SK-N-SH (cell line): ENCODE measurements around the gene SFTPB. TPM values are rescaled to one million over a fixed set of nuclear protein-coding genes. Genes with fewer than 3 reads are reported as not detected.
"Not testable (repeated sequence)": the region's sequence is repeated elsewhere in the genome, so short reads cannot be mapped to it uniquely, and the experiment has no call there.

Experiments
- CTCF ChIA-PET: fragments of 300-600, 350-600 bp; formaldehyde crosslinking; extraction: SDS; loops from one replicate; lab custom pipeline; 2021; lab: Yijun Ruan, JAX
- POLR2A ChIA-PET: fragments of 350-600 bp; sonication (Branson Sonifier 250); formaldehyde crosslinking; extraction: SDS; loops from one replicate; lab custom pipeline; 2020; ENCODE audit warnings: antibody characterized with exemption, inconsistent platforms; lab: Yijun Ruan, JAX
- DNase-seq: peaks from one replicate; pipeline ENCODE4 v3.0.0; 2012
- H2AFZ ChIP-seq: fragments of 200-600 bp; sonication (generic); 2 replicates; pipeline ENCODE4 v1.8.1; 2016; ENCODE audit warnings: antibody characterized with exemption, mild to moderate bottlenecking, low read depth
- H3F3A ChIP-seq: fragments of 200-600 bp; sonication (generic); replicated peaks from 2 replicates; pipeline ENCODE3; 2016; ENCODE audit warnings: antibody characterized with exemption, mild to moderate bottlenecking; ENCODE audit not compliant: insufficient read depth
- H3K27ac ChIP-seq, 2 experiments: fragments of 200-500 bp in 1 of 2; fragments of 200-600 bp in 1 of 2; sonication (Bioruptor generic) in 1 of 2; sonication (generic), shearing (Covaris generic) in 1 of 2; 2 replicates each; pipeline versions ENCODE4 v1.5.1 to v1.6.1; 2014 to 2016; ENCODE audit warnings: low read depth in 2 of 2, inconsistent platforms in 1 of 2, low read length in 1 of 2, mild to moderate bottlenecking in 1 of 2, mixed read lengths in 1 of 2
- H3K27me3 ChIP-seq: fragments of 200-600 bp; sonication (generic), shearing (Covaris generic); 2 replicates; pipeline ENCODE4 v1.6.1; 2016; ENCODE audit warnings: mixed run types; ENCODE audit not compliant: insufficient read depth
- H3K36me3 ChIP-seq, 2 experiments: fragments of 200-500 bp in 1 of 2; fragments of 200-600 bp in 1 of 2; sonication (Bioruptor generic) in 1 of 2; sonication (generic) in 1 of 2; replicated peaks in 1 of 2; 2 replicates each; pipeline versions ENCODE3 to v1.5.1; 2014 to 2016; ENCODE audit warnings: low read length in 1 of 2, mild to moderate bottlenecking in 1 of 2; ENCODE audit not compliant: insufficient read depth in 2 of 2, control insufficient read depth in 1 of 2
- H3K4me1 ChIP-seq, 2 experiments: fragments of 200-500 bp in 1 of 2; fragments of 200-600 bp in 1 of 2; sonication (Bioruptor generic) in 1 of 2; sonication (generic), shearing (Covaris generic) in 1 of 2; 2 replicates each; pipeline versions ENCODE4 v1.5.1 to v1.6.1; 2014 to 2016; ENCODE audit warnings: low read depth in 1 of 2, low read length in 1 of 2, mixed run types in 1 of 2; ENCODE audit not compliant: insufficient read depth in 2 of 2, control insufficient read depth in 1 of 2
- H3K4me2 ChIP-seq: fragments of 200-600 bp; sonication (generic), shearing (Covaris generic); 2 replicates; pipeline ENCODE4 v1.6.1; 2017; ENCODE audit warnings: mixed run types
- H3K4me3 ChIP-seq, 2 experiments: fragments of 200-500 bp in 1 of 2; fragments of 200-600 bp in 1 of 2; sonication (Bioruptor generic) in 1 of 2; sonication (generic), shearing (Covaris generic) in 1 of 2; 2 replicates each; pipeline versions ENCODE4 v1.5.1 to v1.8.1; 2014 to 2016; ENCODE audit warnings: low read depth in 2 of 2, inconsistent platforms in 1 of 2, low read length in 1 of 2, mild to moderate bottlenecking in 1 of 2, mixed read lengths in 1 of 2, moderate library complexity in 1 of 2
- H3K79me2 ChIP-seq: fragments of 200-600 bp; sonication (generic); 2 replicates; pipeline ENCODE4 v1.8.1; 2017; ENCODE audit warnings: mild to moderate bottlenecking; ENCODE audit not compliant: insufficient read depth
- H3K9ac ChIP-seq: fragments of 200-600 bp; sonication (generic); 2 replicates; pipeline ENCODE4 v1.6.1; 2017; ENCODE audit warnings: mixed run types
- H3K9me2 ChIP-seq: fragments of 200-600 bp; sonication (generic); 2 replicates; pipeline ENCODE4 v1.6.1; 2017; ENCODE audit warnings: mixed run types
- H3K9me3 ChIP-seq: fragments of 200-600 bp; sonication (generic); 2 replicates; pipeline ENCODE4 v1.6.1; 2017; ENCODE audit warnings: mixed run types, mild to moderate bottlenecking, moderate library complexity
- H4K20me1 ChIP-seq: fragments of 200-600 bp; sonication (generic); 2 replicates; pipeline ENCODE4 v1.6.1; 2017; ENCODE audit warnings: mild to moderate bottlenecking, mixed run types; ENCODE audit not compliant: insufficient read depth
- ELF1 ChIP-seq: IDR thresholded peaks from 2 replicates; pipeline ENCODE4 v1.4.0; 2012
- EP300 ChIP-seq, 2 experiments: IDR thresholded peaks; 2 replicates each; pipeline versions ENCODE4 v1.4.0 to v1.6.1; 2012; ENCODE audit warnings: borderline replicate concordance in 1 of 2, low read depth in 1 of 2, low read length in 1 of 2
- FOXJ3 ChIP-seq: sonication (generic); formaldehyde crosslinking; IDR thresholded peaks from 2 replicates; pipeline ENCODE4 v1.5.1; 2020; ENCODE audit warnings: mild to moderate bottlenecking, missing genetic modification reagents
- RXRA ChIP-seq: IDR thresholded peaks from 2 replicates; pipeline ENCODE4 v1.4.0; 2012; ENCODE audit warnings: low read depth, mild to moderate bottlenecking, borderline replicate concordance
- SMC3 ChIP-seq: IDR thresholded peaks from 2 replicates; pipeline ENCODE4 v1.6.1; 2012; ENCODE audit warnings: low read depth, low read length, improper control_type of control experiment
- TAF1 ChIP-seq: IDR thresholded peaks from 2 replicates; pipeline ENCODE4 v1.6.1; 2012; ENCODE audit warnings: low read depth, mild to moderate bottlenecking, low read length, moderate library complexity, borderline replicate concordance
- YY1 ChIP-seq: IDR thresholded peaks from 2 replicates; pipeline ENCODE4 v1.4.0; 2012; ENCODE audit warnings: low read depth, mild to moderate bottlenecking
- WGBS: methylation state at CpG from one replicate; pipeline ENCODE4 v1.1.6; 2017; ENCODE audit warnings: low lambda C conversion rate; 5-methylcytosine and 5-hydroxymethylcytosine counted together
- polyA plus RNA-seq, 3 experiments: library from polyadenylated mRNA; depleted of rRNA; stranded (reverse); fragments of >200 nt; gene quantifications; 2 replicates each; pipeline ENCODE4 v1.2.3, GENCODE V29; 2012
- TF ChIP-seq, protein P1 (sequence below): IDR thresholded peaks from 2 replicates; pipeline ENCODE4 v1.4.0; 2012; ENCODE audit warnings: low read depth, borderline replicate concordance
- TF ChIP-seq, protein P2 (sequence below): IDR thresholded peaks from 2 replicates; pipeline ENCODE4; 2012
- TF ChIP-seq, protein P3 (sequence below): fragments of 200-600 bp; sonication (generic); IDR thresholded peaks from 2 replicates; pipeline ENCODE4 v1.6.1; 2017; ENCODE audit warnings: antibody characterized with exemption, mild to moderate bottlenecking, moderate library complexity

Gene SFTPB
- polyA plus RNA-seq, 1 of the 3 experiments (the other 2 are of a cell fraction), result not detected

DNA sequence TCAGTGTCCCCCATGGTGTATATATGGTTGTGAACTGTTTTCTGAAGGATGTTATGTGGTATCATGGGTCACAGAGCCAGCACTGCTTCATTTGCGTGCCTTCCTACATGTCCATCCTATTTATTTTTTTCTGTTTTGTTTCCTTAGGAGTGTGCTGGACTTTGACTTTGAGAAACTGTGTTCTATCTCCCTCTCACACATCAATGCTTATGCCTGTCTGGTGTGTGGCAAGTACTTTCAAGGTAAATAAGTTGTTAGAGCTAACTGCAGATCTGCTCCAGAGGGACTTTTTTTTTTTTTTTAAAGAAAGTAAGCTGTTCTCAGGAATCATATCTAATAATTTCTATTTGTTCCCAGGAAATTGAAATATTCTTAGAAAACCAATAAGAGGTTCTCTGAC is 46.7 kb downstream of the SFTPB start (continued):
- TF ChIP-seq, protein P1, sequence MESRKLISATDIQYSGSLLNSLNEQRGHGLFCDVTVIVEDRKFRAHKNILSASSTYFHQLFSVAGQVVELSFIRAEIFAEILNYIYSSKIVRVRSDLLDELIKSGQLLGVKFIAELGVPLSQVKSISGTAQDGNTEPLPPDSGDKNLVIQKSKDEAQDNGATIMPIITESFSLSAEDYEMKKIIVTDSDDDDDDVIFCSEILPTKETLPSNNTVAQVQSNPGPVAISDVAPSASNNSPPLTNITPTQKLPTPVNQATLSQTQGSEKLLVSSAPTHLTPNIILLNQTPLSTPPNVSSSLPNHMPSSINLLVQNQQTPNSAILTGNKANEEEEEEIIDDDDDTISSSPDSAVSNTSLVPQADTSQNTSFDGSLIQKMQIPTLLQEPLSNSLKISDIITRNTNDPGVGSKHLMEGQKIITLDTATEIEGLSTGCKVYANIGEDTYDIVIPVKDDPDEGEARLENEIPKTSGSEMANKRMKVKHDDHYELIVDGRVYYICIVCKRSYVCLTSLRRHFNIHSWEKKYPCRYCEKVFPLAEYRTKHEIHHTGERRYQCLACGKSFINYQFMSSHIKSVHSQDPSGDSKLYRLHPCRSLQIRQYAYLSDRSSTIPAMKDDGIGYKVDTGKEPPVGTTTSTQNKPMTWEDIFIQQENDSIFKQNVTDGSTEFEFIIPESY, result no peak
- TF ChIP-seq, protein P2, sequence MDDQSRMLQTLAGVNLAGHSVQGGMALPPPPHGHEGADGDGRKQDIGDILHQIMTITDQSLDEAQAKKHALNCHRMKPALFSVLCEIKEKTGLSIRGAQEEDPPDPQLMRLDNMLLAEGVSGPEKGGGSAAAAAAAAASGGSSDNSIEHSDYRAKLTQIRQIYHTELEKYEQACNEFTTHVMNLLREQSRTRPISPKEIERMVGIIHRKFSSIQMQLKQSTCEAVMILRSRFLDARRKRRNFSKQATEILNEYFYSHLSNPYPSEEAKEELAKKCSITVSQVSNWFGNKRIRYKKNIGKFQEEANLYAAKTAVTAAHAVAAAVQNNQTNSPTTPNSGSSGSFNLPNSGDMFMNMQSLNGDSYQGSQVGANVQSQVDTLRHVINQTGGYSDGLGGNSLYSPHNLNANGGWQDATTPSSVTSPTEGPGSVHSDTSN, result no peak
- TF ChIP-seq YY1 (no peak), EP300 (IDR thresholded peaks at IDR 0.05; ENCODE audit: borderline replicate concordance in 1 of 2, low read depth in 1 of 2, low read length in 1 of 2) (no peak)

- Histone ChIP-seq H2AFZ (no peak overlapping the region), H3K4me1 (peaks cover 9% of the 10 kb centered on the region in 2 experiments; a peak in 3 of 4 replicates), H3K27ac (no peak overlapping the region), H3K36me3 (peaks cover 37 to 39% of the 10 kb centered on the region in 2 experiments), H3F3A (no peaks in the 10 kb centered on the region), H3K4me2 (no peak overlapping the region), H3K4me3 (no peak overlapping the region), H3K9me3 (no peaks in the 10 kb centered on the region), H3K79me2 (peaks cover 75% of the 10 kb centered on the region), H3K9me2 (no peaks in the 10 kb centered on the region), H3K27me3 (no peaks in the 10 kb centered on the region), H3K9ac (no peak overlapping the region)
- DNase-seq, result no peak
- ChIA-PET CTCF (interaction anchor here (0.9 to 7.4 kb wide), 2 partner anchors 17 to 32 kb away, joined by 3 to 59 read pairs; no protein-coding TSS in a partner anchor), POLR2A (no interaction called here)
- WGBS, result 94% methylated on average over 6 of the region's 6 CpGs
- TF ChIP-seq EP300 (IDR thresholded peaks at IDR 0.05; ENCODE audit: borderline replicate concordance in 1 of 2, low read depth in 1 of 2, low read length in 1 of 2), result no peak
- TF ChIP-seq, protein P1, result no peak
- no peak for TF ChIP-seq RXRA
- no peak for TF ChIP-seq FOXJ3 (CRISPR knock-in tag)
- TF ChIP-seq ELF1, result no peak
- TF ChIP-seq, protein P3, sequence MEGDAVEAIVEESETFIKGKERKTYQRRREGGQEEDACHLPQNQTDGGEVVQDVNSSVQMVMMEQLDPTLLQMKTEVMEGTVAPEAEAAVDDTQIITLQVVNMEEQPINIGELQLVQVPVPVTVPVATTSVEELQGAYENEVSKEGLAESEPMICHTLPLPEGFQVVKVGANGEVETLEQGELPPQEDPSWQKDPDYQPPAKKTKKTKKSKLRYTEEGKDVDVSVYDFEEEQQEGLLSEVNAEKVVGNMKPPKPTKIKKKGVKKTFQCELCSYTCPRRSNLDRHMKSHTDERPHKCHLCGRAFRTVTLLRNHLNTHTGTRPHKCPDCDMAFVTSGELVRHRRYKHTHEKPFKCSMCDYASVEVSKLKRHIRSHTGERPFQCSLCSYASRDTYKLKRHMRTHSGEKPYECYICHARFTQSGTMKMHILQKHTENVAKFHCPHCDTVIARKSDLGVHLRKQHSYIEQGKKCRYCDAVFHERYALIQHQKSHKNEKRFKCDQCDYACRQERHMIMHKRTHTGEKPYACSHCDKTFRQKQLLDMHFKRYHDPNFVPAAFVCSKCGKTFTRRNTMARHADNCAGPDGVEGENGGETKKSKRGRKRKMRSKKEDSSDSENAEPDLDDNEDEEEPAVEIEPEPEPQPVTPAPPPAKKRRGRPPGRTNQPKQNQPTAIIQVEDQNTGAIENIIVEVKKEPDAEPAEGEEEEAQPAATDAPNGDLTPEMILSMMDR, result no peak
- TF ChIP-seq TAF1, result no peak
- no peak for TF ChIP-seq SMC3
- TF ChIP-seq, all 33 proteins: peak for 0
- peaks cover 15% of the 10 kb centered on the region for H4K20me1 ChIP-seq
These were observed 48.4 kb downstream of the SFTPB start for GRCh38 chr2:85619617-85620016.

DNA sequence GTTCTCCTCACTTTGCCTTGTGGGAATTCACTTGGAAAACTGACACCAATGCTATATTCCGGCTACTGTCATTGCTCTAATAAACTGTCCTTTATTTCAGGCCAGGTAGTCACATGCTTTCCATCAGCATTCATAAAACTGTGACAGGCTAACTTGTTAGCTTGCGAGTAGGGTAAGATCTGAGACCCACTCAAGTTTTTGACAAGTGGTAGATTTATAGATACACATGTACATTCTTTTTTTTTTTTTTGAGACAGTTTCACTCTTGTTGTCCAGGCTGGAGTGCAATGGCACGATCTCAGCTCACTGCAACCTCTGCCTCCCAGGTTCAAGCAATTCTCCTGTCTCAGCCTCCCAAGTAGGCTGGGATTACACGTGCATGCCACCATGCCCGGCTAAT is 50.3 kb downstream of the SFTPB start:
- H3K9me3 ChIP-seq, H3K27ac ChIP-seq, H2AFZ ChIP-seq, H3K9me2 ChIP-seq, POLR2A ChIA-PET, H3K27me3 ChIP-seq, DNase-seq, H3K4me1 ChIP-seq, H3K9ac ChIP-seq: not testable (repeated sequence)
- CTCF ChIA-PET, result interaction anchor here (2.0 kb wide), 1 partner anchor 19 kb away, joined by 12 read pairs; no protein-coding TSS in a partner anchor
- peaks cover 20 to 24% of the 10 kb centered on the region in 2 experiments for H3K36me3 ChIP-seq
- WGBS, result 91% methylated on average over 5 of the region's 5 CpGs
- H3K4me2 ChIP-seq, result peak overlapping the region; percentile 93
- H3K4me3 ChIP-seq, result peak overlapping the region in 1 of 2 experiments; percentile 93; a peak in 2 of 4 replicates
- H4K20me1 ChIP-seq, result peaks cover 15% of the 10 kb centered on the region
- H3K79me2 ChIP-seq, result peaks cover 80% of the 10 kb centered on the region
- peaks cover 15% of the 10 kb centered on the region for H3F3A ChIP-seq
